AG10803 (cell line): ENCODE data around the gene SH3RF3.

Experiments used
- DNase-seq: peaks from one replicate; pipeline ENCODE4 v3.0.0; 2010; ENCODE audit warnings: low read depth
- H3K4me3 ChIP-seq: 2 replicates; pipeline ENCODE4 v1.5.1; 2011; ENCODE audit warnings: mild to moderate bottlenecking, low read length, control low read depth
- TF ChIP-seq, protein P1 (sequence below): conservative IDR thresholded peaks from 2 replicates; pipeline ENCODE4 v1.5.1; 2011; ENCODE audit warnings: mild to moderate bottlenecking, low read length, control low read depth, inconsistent platforms

The SH3RF3 gene

GRCh38 chr2:109176928-109177327, 47.9 kb downstream of the SH3RF3 start:
- no peak for DNase-seq
- no peak overlapping the region for H3K4me3 ChIP-seq
- TF ChIP-seq, protein P1, sequence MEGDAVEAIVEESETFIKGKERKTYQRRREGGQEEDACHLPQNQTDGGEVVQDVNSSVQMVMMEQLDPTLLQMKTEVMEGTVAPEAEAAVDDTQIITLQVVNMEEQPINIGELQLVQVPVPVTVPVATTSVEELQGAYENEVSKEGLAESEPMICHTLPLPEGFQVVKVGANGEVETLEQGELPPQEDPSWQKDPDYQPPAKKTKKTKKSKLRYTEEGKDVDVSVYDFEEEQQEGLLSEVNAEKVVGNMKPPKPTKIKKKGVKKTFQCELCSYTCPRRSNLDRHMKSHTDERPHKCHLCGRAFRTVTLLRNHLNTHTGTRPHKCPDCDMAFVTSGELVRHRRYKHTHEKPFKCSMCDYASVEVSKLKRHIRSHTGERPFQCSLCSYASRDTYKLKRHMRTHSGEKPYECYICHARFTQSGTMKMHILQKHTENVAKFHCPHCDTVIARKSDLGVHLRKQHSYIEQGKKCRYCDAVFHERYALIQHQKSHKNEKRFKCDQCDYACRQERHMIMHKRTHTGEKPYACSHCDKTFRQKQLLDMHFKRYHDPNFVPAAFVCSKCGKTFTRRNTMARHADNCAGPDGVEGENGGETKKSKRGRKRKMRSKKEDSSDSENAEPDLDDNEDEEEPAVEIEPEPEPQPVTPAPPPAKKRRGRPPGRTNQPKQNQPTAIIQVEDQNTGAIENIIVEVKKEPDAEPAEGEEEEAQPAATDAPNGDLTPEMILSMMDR = no peak

DNA sequence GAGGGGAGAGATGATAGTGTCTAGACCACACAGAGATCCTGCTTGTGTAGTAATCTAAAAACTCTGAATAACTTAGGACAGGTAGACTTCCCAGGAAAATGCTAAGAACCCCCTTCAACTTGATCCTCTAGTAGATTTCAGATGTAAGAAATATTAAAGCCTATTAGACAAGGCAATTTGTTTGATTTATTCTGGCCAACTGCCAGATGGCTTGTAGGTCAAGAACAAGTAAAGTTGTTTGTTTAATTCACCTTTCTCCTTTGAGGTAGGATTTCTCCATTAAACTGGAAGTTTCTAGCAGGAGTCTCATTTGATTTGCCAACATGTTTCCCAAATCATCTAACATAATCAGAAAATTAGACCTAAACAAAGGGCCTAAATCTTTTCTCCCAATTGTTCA, 48.6 kb downstream of the SH3RF3 start:
- TF ChIP-seq, protein P1 = no peak
- DNase-seq = no peak
- H3K4me3 ChIP-seq = no peak overlapping the region

DNA sequence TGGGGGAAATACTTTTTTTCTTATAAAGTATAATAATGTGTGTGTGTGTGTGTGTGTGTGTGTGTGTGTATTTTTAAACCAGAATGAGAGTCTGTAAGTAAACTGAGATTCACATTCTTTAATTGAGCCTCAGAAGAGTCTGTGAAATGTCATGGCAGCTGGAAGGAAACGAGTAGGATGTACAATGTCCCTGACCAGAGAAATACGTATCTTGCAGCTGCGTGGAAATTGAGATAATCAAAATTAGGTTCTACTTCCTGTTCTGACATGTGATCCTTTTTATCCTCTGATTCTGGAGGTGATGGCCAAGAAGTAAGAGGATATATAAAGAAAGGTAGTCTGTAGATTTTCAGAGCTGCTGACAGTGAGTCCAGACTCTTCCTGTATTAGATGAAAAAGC, 50.0 kb downstream of the SH3RF3 start:
- TF ChIP-seq, protein P1 = no peak
- H3K4me3 ChIP-seq = no peak overlapping the region
- no peak for DNase-seq

DNA sequence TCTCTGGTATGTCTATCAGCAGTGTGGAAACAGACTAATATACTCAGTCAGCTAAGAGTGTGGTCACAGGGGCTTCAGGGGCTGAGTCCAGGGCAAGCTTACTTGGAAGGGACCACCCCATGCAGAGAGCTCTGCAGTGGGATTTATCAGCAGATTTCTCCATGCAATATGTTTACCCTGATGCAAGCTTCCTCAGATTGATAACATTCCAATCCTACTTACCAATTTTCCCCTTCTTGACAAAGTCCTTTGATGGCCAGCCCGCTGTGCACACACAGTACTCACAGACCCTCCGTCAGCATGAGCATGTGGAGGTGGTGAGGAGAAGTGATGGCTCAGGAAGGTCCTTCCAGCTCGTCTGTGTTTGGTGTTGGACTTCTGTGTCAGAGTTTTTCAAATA, 51.8 kb downstream of the SH3RF3 start:
- no peak overlapping the region for H3K4me3 ChIP-seq
- no peak for DNase-seq
- TF ChIP-seq, protein P1 = no peak

GRCh38 chr2:109182426-109182825, 53.4 kb downstream of the SH3RF3 start:
- peak; percentile 50 for DNase-seq
- no peak overlapping the region for H3K4me3 ChIP-seq
- TF ChIP-seq, protein P1 = no peak

GRCh38 chr2:109183871-109184270, 54.9 kb downstream of the SH3RF3 start:
- TF ChIP-seq, protein P1 = no peak
- DNase-seq = no peak
- H3K4me3 ChIP-seq = no peak overlapping the region

DNA sequence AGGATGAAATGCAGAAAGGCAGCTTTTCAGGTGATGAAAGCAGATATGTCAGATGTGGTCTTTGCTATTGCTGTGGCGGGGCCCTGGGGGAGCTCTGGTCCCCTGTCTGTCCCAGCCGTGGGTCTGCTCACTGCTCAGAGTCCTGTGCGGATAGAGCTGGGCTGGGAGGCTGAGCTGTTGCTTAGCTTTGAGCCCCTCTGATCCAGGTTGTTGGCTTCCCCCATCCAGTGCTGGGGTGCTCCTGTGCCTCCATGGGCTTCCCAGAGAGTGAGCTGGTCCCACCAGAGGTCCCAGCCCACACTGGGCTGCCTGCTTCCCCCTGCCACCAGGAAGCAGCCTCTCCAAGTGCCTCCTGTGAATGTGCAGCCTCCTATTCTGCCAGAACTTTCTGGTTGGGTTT, 55.4 kb downstream of the SH3RF3 start:
- TF ChIP-seq, protein P1 = no peak
- no peak for DNase-seq
- no peak overlapping the region for H3K4me3 ChIP-seq
